Measurements from ENCODE around the gene ZNF839.

DNA sequence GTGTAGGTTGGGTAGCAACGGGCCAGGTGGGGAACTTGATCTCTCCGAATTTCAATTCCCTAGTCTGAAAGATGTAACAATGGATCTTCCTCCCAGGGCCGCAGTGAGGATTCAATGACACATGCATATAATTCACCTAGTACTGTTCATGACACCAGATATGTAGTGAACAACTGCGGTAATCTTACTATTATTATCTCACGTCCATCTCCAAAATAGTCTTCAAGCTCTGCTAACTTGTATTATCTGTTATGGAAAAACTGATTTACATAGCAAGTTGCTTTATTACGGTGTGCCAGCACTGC, 41.0 kb upstream of the ZNF839 start:
- no peak for TF ChIP-seq POLR2AphosphoS5 (IDR thresholded peaks at IDR 0.05; ENCODE audit: borderline replicate concordance, low read depth, low read length)
- TF ChIP-seq EZH2 (IDR thresholded peaks at IDR 0.05), result no peak
